Glutamatergic neuron (in vitro differentiated cells): Measurements from ENCODE around the gene SPTAN1. TPM values are rescaled to one million over a fixed set of nuclear protein-coding genes. Genes with fewer than 3 reads are reported as not detected.

Experiments used
- DNase-seq: peaks from one replicate; pipeline ENCODE4 v3.0.0; 2022
- H3K27ac Mint-ChIP-seq: one replicate; pipeline ENCODE4 v1.8.0; 2020; ENCODE audit warnings: mild to moderate bottlenecking, mixed read lengths, inconsistent platforms; ENCODE audit not compliant: unreplicated experiment
- H3K27me3 Mint-ChIP-seq: one replicate; pipeline ENCODE4 v1.8.0; 2020; ENCODE audit warnings: mild to moderate bottlenecking, moderate library complexity, mixed read lengths, inconsistent platforms; ENCODE audit not compliant: unreplicated experiment
- H3K36me3 Mint-ChIP-seq: one replicate; pipeline ENCODE4 v1.8.0; 2020; ENCODE audit warnings: mild to moderate bottlenecking, mixed read lengths, inconsistent platforms; ENCODE audit not compliant: unreplicated experiment
- H3K4me1 Mint-ChIP-seq: one replicate; pipeline ENCODE4 v1.8.0; 2020; ENCODE audit warnings: mild to moderate bottlenecking, low read depth, mixed read lengths, inconsistent platforms; ENCODE audit not compliant: unreplicated experiment
- H3K4me3 Mint-ChIP-seq: one replicate; pipeline ENCODE4 v1.8.0; 2020; ENCODE audit warnings: mild to moderate bottlenecking, mixed read lengths, inconsistent platforms; ENCODE audit not compliant: unreplicated experiment
- H3K9me3 Mint-ChIP-seq: one replicate; pipeline ENCODE4 v1.8.0; 2020; ENCODE audit warnings: mild to moderate bottlenecking, moderate library complexity, mixed read lengths, inconsistent platforms; ENCODE audit not compliant: unreplicated experiment
- total RNA-seq: library from RNA; stranded (reverse); fragmentation: NEBNext Ultra II Directional; extraction: Animal tissue kit (Norgen Biotek cat#: 25700); gene quantifications from one replicate; pipeline ENCODE4 v1.2.1, GENCODE V29; 2021; ENCODE audit not compliant: unreplicated experiment
- TF ChIP-seq, protein P1 (sequence below): fragments of 200-600 bp; sonication (generic); IDR thresholded peaks from one replicate; pipeline ENCODE4 v1.5.0; 2021; ENCODE audit not compliant: partially characterized antibody, unreplicated experiment

Gene SPTAN1
- total RNA-seq, 1 donor from 2014 or later = 750 TPM

- Mint-ChIP-seq H3K36me3 (no peaks in the 10 kb centered on the region), H3K27ac (no peak overlapping the region), H3K4me3 (no peak overlapping the region), H3K4me1 (no peaks in the 10 kb centered on the region), H3K9me3 (no peaks in the 10 kb centered on the region), H3K27me3 (no peaks in the 10 kb centered on the region)
- TF ChIP-seq, protein P1, sequence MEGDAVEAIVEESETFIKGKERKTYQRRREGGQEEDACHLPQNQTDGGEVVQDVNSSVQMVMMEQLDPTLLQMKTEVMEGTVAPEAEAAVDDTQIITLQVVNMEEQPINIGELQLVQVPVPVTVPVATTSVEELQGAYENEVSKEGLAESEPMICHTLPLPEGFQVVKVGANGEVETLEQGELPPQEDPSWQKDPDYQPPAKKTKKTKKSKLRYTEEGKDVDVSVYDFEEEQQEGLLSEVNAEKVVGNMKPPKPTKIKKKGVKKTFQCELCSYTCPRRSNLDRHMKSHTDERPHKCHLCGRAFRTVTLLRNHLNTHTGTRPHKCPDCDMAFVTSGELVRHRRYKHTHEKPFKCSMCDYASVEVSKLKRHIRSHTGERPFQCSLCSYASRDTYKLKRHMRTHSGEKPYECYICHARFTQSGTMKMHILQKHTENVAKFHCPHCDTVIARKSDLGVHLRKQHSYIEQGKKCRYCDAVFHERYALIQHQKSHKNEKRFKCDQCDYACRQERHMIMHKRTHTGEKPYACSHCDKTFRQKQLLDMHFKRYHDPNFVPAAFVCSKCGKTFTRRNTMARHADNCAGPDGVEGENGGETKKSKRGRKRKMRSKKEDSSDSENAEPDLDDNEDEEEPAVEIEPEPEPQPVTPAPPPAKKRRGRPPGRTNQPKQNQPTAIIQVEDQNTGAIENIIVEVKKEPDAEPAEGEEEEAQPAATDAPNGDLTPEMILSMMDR = no peak
- no peak for DNase-seq
These were observed 51.3 kb downstream of the SPTAN1 start for GRCh38 chr9:128603697-128604096.

- H3K27me3 Mint-ChIP-seq = no peaks in the 10 kb centered on the region
- TF ChIP-seq, protein P1 = no peak
- no peaks in the 10 kb centered on the region for H3K36me3 Mint-ChIP-seq
- H3K4me3 Mint-ChIP-seq = no peak overlapping the region
- H3K27ac Mint-ChIP-seq = no peak overlapping the region
- no peaks in the 10 kb centered on the region for H3K4me1 Mint-ChIP-seq
- no peaks in the 10 kb centered on the region for H3K9me3 Mint-ChIP-seq
- DNase-seq = no peak
These were observed 55.4 kb downstream of the SPTAN1 start for GRCh38 chr9:128607642-128608350.

DNA sequence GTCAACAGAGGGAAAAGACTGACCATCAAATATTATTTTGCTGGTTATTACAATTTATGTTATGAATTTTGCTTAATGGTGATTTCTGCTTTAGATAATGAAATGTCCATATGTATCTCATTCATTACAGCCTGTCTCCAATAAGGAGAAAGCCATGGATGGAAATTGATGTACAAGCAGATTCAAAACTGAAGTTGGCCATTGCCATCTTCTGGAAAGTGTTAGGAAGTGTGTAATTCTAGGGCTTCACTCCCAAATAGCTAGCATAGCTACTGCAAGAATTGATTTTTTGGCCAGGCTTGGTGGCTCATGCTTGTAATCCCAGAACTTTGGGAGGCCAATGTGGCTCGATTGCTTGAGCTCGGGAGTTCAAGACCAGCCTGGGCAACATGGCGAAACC lies 58.5 kb downstream of the SPTAN1 start:
- no peaks in the 10 kb centered on the region for H3K36me3 Mint-ChIP-seq
- no peak for DNase-seq
- no peak overlapping the region for H3K27ac Mint-ChIP-seq
- TF ChIP-seq, protein P1 = no peak
- H3K9me3 Mint-ChIP-seq = no peaks in the 10 kb centered on the region
- no peaks in the 10 kb centered on the region for H3K4me1 Mint-ChIP-seq
- H3K4me3 Mint-ChIP-seq = no peak overlapping the region
- H3K27me3 Mint-ChIP-seq = peaks cover 2% of the 10 kb centered on the region

DNA sequence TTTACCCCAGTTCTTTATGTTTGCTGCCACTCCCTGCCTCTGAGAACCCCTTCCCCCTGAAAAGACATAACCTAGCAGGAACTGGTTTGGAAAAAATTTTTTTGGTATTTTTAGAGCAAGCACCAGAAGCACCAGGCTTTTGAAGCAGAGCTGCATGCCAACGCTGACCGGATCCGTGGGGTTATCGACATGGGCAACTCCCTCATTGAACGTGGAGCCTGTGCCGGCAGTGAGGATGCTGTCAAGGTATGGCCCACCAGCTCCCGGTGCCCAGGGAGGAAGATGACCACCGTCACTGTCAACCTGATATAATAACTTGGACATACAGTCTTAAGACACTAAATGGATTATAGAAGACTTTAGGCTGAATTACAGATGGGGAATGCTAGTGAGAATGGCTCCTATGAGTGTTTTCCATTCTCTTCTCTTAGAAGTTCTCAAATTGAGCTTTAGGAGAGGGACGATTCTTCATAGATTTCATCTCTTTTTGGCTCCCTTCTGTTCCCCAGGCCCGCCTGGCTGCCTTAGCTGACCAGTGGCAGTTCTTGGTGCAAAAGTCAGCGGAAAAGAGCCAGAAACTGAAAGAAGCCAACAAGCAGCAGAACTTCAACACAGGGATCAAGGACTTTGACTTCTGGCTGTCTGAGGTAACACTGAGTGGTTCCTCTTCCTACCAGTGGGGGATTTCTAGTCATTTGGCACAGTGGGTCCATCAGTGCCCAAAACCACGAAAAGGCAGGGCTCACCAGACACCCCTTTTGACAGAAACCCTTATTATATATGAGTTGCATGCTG lies 59.4 kb downstream of the SPTAN1 start:
- H3K4me3 Mint-ChIP-seq = no peak overlapping the region
- H3K36me3 Mint-ChIP-seq = no peaks in the 10 kb centered on the region
- H3K27ac Mint-ChIP-seq = no peak overlapping the region

More for the DNA sequence above, 59.4 kb downstream of the SPTAN1 start:
- peaks cover 2% of the 10 kb centered on the region for H3K27me3 Mint-ChIP-seq
- DNase-seq = no peak
- TF ChIP-seq, protein P1 = no peak
- no peaks in the 10 kb centered on the region for H3K9me3 Mint-ChIP-seq
- no peaks in the 10 kb centered on the region for H3K4me1 Mint-ChIP-seq
